ENCODE data around the gene ST8SIA6.

ST8SIA6 gene

DNA sequence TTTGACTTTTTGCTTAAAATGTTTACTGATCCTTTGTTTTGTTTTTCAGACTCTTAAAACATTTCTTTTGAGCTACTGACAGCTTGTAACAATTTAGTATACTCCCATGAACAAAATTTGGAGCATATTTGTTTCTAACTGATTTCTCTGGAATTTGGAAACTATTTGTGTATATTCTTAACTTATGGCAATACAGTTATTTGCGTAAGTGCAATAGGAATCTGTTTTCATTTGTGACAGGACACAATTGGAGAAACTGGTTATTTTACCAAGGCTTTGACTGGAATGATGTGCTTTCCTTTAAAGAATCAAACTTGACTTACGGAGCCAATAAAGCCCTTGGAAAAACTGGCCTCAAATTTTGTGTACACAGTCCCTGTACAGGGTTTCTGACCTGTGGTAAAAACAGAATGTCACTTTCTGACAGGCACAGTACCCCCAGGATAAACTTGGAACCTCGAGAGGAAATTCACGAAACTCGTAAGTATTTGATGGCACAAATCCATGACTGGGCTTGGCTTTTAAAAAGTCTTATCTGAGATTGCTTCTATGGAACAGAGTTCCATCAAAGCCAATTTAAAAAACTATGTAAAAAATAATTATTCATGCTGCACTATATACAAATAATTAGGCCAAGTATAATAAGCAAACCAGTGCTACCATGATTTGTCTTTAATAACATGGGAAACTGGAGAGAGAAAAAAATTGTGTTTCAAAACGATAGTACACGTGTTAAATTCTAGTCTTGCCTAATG lies 70.4 kb downstream of the ST8SIA6 start:
- DNase-seq, result no peak

- DNase-seq, result no peak
Measured at GRCh38 chr10:17381502-17382142, 72.8 kb downstream of the ST8SIA6 start.

DNA sequence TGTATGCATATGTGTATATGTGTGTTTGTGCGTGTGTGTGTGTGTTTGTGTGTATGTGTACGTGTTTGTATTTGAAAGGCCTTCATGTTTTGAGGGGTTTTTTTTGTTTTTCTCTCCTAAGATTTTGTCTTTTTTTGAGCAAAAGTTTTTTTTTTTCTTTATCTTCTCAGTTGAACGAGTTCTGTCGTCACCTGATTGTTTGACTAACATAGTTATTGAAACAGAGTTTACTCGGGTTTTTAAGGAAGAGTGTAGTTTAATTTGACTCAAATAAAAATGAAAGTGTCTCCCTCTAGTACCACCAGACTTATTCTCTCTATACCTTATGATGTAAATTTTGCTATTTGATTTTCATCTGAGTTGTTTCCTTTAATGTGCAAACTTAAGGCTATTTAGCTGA lies 73.5 kb downstream of the ST8SIA6 start:
- no peak for DNase-seq

GRCh38 chr10:17380016-17380415 lies 74.4 kb downstream of the ST8SIA6 start:
- no peak for DNase-seq

- DNase-seq, result no peak
Measured at GRCh38 chr10:17379151-17379690, 75.2 kb downstream of the ST8SIA6 start.

- DNase-seq, result peak; percentile 67
Measured at GRCh38 chr10:17375936-17376584, 78.3 kb downstream of the ST8SIA6 start.

DNA sequence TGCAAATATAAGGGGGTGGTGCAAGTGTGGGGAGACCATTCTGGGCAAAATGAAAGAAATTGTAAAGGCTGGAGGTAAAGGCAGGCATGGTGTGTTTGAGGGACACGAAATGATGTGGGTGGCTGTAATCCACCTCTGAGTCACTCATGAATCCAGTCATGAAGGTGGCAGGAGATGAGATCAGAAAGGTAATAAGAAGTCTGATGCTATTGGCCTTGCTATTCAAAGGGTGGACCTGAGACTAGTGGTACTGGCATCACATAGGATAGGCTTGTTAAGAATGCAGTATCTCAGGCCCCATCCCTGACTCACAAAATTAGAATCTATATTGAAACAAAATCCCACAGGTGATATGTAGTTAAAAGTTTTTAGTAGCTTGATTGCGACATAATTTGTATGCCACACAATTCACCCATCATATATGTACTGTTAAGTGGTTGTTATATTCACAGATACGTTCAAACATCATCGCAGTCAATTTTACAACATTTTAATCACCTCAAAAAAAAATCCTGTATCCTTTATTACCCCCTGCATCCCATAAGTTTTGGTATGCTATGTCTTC lies 85.6 kb downstream of the ST8SIA6 start:
- no peak for DNase-seq

GRCh38 chr10:17366705-17367104 lies 87.7 kb downstream of the ST8SIA6 start:
- no peak for DNase-seq

- no peak for DNase-seq
Measured at GRCh38 chr10:17365402-17365801, 89.0 kb downstream of the ST8SIA6 start.

- DNase-seq, result no peak
Measured at GRCh38 chr10:17358461-17358860, 95.9 kb downstream of the ST8SIA6 start.

GRCh38 chr10:17357781-17358180 lies 96.6 kb downstream of the ST8SIA6 start:
- no peak for DNase-seq

DNA sequence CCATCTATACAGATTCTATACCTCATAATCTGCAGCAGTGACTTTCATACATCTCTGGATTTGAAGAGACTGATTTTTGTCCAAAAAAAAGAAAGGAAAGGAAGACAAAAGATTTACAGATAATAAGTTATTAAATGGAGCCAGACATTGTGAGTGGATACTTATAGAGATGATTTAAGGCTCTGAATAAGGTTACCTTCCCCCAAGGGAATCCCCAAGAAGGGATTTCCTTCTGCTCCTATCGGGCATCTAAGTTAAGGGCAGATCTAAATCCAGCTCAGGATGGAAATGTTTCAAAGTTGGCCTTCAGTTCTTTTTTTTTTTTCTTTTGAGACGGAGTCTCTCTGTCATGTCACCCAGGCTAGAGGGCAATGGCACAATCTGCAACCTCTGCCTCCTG lies 97.6 kb downstream of the ST8SIA6 start:
- no peak for DNase-seq

GRCh38 chr10:17354781-17355180 lies 99.6 kb downstream of the ST8SIA6 start:
- no peak for DNase-seq

DNA sequence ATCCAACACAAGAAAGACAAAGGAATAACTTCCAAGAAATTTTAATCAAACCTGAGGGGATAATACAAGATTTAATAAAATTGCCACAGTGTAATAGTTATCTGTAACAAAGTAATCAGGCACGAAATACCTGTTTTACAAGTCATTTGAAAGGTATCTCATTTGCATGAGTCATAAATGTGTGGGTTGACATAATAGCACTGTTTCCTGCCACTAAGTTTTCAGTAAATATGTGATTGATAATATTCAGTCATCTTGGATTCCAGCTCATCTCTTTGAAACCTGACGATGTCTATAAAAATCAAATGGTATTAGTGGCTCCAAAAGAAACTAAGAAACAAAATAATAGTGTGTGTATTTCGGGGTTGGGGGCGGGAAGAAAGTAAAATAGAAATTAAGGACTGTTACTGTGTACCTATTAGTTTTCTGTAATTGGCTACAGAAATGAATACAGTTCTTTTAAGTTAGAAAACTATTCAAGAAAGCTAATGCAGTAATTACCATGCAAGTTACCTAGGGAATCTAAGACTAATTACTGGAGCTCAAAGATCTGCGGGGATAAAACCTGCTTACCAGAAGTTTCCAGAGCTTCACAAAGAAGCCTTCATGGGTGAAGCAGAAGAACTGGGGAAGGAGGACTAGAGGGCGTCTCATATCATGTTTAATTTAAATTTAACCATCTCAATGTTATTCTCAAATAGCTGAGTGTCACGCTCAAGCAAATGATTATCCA lies 100.7 kb downstream of the ST8SIA6 start:
- no peak for DNase-seq

- no peak for DNase-seq
Measured at GRCh38 chr10:17352583-17352982, 101.8 kb downstream of the ST8SIA6 start.

DNA sequence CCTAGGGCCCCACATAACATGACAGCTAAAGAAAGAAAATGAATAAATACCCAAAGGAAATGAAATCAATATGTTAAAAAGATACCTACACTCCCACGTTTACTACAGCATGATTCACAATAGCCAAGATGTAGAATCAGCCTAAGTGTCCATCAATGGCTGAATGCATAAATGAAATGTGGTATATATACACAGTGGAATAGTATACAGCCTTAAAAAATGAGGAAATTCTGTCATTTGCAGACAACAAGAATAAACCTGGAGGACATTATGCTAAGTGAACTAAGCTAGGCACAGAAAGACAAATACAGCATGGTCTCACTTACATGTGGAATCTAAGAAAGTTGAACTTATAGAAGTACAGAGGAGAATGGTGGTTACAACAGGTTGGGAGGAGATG lies 102.9 kb downstream of the ST8SIA6 start:
- no peak for DNase-seq

- no peak for DNase-seq
Measured at GRCh38 chr10:17349717-17350116, 104.7 kb downstream of the ST8SIA6 start.

GRCh38 chr10:17348501-17349349 lies 105.7 kb downstream of the ST8SIA6 start:
- no peak for DNase-seq

- no peak for DNase-seq
Measured at GRCh38 chr10:17348011-17348500, 106.3 kb downstream of the ST8SIA6 start.

DNA sequence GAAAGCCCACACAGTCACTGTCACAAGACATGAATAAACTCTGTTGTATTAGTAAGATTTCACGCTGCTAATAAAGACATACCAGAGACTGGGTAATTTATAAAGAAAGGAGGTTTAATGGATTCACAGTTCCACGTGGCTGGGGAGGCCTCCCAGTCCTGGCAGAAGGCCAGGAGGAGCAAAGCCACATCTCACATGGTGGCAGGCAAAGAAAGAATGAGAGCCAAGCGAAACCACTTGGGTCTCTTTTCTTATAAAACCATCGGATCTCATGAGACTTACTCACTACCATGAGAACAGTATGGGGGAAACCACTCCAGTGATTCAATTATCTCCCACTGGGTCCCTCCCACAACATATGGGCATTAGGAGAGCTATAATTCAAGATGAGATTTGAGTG lies 110.2 kb downstream of the ST8SIA6 start:
- DNase-seq, result no peak

DNA sequence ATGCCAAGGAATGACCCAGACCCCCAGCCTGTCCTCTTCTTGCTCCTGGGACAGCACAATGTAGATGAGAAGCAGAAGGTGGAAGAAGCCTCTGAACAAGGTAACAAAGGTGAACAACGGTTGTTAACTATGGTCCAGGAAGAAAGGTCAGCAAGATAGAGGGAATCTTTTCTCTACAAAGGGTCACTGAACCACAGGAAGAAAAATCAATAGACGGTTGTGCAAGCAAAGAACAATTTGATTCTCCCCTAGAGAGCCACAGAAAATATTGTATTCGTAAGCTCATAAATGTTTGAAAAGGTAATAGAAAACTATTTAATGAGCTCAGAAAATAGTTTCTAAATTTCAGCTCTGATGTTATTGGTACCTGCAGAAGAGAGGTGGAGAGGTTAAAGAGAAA lies 111.3 kb downstream of the ST8SIA6 start:
- DNase-seq, result no peak

Measured in activated CD8-positive, alpha-beta memory T cell treated with anti-CD3 and anti-CD28 coated beads for 24 hours (primary cell).